GM21528 (cell line): Measurements from ENCODE around the gene CFLAR.
"Not testable (repeated sequence)": the region's sequence is repeated elsewhere in the genome, so short reads cannot be mapped to it uniquely, and the experiment has no call there.

ENCODE experiments used
- ATAC-seq: cut with Tn5 transposase; IDR thresholded peaks from one replicate; pipeline ENCODE4 v1.9.1; 2021; ENCODE audit warnings: mild to moderate bottlenecking, moderate library complexity; ENCODE audit not compliant: unreplicated experiment, low FRiP score

Gene CFLAR

DNA sequence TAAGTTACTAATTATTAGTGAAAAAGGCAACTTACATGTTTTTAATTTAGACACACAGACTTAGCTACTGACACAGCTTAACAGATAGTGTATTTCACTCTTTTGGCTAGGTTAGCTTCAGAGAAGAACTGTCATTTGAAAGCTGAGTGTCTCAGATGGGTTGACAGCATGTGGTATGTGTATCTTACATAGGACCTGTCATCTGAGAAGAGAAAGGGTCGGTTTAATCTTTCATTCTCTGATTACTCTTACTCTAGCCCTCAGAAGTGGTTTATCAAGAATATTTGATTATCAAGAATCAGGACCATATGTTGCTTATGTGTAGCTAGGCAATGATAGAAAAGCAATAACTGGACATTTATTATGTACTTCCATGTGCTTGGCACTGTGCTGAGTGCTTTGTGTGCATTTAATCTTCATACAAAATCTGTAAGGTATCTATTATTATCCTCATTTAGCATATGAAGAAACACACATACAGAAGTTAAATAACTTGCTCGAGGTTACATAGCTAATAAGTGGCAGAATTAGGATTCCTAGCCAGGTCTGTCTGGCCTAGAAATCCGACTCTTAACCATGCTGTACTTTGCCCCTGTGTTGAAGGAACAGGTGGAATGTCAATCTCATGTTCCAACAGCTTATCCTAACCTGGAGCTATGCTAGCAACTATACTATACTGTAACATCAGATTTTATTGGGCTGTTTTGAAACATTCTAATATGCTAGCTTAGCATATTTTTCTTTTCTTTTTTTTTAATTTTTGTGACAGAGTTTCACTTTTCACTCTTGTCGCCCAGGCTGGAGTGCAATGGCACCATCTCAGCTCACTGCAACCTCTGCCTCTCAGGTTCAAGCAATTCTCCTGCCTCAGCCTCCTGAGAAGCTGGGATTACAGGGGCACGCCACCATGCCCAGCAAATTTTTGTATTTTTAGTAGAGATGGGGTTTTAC, 28.4 kb downstream of the CFLAR start:
- no peak for ATAC-seq

DNA sequence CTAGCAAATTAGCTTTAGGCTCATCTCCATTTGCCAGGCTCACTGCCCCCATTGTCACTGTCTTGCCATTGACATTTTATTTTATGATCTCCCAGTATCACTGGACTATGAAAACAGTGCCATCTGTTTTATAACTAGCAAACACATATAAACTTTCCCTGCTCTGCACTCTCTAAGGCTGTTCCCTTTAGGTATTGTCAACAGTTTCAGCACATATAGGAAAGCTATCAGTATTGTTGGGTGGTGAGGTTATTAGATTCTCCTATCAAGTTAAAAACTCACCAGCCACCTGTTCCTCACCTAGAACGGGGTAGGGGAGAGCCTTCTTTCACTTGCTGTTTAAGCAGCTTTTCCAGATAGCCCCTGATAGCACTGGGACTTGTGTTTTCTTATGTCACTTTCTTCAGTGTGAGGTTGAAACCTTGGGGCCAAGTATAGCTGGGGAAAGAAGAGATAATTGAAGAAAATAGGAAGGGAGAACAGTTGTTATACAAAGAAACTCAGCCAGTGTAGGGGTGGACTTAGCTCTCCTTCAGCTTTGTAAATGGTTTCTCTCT, 32.5 kb downstream of the CFLAR start:
- no peak for ATAC-seq

DNA sequence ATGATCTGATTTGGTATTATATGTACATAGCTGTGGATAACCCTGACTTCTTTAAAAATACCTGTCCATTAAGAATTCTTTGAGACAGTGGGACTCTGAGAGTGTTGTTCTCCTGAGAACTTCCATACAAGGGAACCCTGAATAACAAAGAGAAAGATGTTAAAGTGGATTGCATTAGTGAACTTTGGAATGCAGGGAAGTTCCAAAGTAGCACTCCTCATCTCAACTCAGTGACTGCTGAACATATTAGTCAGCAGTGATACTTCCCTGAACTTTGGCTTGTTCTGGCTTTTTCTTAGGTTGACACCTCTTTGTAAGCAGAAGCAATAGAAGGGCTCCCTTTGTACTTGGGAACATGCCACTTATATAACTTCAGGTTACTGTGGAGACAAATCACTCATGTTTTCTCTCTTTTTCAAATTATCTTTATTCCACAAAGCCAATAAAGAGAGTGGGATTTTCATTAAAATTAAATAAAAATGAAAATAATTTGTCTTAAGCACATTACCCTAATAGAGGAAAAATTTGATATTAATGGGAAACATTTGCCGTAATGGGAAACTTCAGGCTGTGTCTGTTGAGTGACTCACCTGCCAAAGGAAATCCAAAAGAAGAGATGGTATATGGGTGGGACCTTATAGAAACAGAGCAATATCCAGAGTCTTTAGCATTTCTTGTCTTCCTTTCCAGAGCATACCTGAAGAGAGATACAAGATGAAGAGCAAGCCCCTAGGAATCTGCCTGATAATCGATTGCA, 33.3 kb downstream of the CFLAR start:
- no peak for ATAC-seq

DNA sequence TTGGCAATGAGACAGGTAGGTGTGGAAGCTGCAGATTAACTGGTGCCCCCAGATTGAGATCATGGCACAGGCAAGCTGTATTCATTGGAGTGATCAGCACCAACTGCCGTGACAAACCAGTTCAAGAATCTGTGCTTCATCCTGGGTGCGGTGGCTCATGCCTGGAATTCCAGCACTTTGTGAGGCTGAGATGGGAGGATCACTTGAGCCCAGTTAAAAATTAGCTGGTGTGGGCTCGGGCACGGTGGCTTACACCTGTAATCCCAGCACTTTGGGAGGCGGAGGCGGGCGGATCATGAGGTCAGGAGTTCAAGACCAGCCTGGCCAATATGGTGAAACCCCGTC, 33.8 kb downstream of the CFLAR start:
- not testable (repeated sequence) for ATAC-seq

DNA sequence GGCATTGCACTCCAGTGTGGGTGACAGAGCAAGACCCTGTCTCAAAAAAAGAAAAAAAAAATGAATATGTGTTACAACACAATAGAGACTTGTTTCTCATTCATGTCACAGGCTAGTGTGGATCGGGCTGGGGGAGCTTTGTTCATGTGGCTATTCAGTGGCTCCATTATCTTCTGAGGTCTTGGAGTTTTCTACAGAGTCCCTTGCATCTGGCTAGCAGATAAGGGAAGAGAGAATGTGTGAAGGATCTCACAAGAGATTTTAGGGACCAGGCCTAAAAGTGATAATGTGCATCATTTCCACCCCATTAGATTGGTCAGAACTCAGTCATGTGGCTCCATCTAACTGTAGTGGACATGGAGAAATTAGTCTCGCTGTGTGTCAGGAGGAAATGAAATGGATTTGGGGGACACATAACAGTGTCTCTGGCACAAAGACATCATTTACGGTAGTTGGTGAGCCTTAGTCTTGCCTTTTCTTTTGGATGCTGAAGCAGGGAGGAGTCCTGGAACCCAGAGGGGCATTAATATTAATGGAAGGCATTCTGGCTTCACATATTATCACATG, 34.6 kb downstream of the CFLAR start:
- no peak for ATAC-seq

DNA sequence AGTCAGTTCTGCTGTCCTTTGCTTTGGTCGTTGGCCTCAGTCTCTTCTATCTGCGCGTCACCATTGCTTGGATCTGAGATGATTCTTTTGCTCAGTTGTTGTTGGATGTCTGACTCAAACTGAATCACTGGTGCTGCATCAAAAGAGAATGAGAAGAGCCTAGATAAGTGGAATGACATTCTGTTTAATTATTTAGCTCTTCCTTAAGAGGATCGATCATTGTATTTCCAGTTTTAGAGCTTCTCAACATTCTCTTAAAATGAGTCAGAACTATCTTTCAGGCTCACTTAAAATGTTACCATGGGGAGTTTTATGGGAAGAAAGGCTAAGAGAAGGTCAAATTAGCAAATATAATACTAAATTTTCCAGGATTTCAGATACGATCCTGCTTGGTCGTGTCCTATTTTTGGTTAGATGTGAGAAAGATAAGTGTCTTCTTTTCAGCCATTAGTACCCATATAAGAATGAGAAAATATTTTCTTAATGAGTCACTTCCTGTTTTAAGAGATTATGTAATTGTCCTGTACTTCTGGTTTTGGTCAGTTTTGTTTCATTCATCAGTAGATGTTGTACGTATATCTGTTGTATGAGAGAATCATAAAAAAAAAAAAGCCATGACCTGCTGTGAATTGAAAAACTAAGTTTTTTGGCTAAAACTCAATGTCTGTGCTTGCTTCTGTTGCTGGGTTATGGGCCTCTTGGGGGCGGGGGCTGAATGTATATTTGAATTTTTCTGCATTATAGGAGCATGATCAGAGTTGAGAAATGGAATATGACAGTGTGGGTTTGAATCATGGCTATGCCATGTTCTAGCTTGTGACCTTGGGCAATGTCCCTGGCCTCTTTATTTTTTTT, 35.4 kb downstream of the CFLAR start:
- ATAC-seq = peak; percentile 86

DNA sequence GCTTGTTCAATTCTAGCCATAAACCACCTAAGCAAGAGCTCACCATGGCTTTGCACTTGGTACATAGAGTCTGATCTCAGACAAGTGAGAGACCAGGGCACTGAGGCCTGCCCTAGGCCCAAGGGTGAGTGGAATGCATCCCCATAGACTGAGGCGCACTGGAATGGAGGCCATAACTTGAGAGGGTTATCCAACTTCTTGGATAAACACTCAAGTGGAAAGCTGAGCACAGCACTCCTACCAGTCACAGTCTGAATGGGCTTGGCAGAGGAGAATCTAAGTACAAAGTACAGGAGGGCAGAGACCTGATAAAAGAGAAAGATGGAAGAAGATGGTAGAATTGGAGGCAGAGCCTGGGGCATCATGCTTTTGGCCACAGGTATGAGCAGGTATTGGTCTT, 36.6 kb downstream of the CFLAR start:
- no peak for ATAC-seq

DNA sequence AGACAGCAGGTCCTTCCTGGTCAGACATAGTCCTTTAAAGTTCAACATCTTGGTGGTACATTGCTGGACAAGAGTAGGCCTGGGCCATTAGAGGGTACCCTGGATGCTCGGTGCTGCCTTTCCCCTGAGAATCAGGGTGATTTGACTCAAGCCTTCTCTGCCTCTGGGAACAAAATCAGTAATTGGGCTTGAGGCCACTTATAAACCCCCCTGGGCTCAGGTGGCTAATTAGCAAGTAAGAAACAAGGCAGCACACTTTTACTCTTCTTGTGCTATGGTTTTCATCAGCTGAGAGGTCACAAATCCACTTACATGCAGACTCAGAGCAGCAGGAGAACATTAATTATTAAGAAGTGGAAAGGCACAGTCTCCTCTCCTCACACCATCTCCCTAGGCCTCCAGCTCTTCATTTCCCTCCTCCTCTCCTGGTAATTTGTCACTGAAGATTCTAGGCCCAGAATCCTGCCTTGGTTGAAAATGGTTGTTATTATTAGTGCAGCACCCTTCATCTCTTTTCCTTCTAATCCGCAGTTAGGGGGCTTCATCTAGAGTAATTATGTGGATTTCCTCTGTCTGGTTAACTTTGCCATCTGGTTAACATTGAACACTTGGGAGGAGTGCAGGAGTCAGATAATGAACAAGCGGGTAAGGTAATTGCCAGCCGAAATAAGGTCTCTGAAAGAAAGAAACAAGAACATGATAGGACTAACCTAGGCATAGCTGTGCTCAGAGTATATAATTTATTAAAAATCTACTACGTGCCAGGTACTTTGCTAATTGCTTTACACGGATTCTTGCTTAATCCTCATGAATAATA, 37.2 kb downstream of the CFLAR start:
- ATAC-seq = no peak

DNA sequence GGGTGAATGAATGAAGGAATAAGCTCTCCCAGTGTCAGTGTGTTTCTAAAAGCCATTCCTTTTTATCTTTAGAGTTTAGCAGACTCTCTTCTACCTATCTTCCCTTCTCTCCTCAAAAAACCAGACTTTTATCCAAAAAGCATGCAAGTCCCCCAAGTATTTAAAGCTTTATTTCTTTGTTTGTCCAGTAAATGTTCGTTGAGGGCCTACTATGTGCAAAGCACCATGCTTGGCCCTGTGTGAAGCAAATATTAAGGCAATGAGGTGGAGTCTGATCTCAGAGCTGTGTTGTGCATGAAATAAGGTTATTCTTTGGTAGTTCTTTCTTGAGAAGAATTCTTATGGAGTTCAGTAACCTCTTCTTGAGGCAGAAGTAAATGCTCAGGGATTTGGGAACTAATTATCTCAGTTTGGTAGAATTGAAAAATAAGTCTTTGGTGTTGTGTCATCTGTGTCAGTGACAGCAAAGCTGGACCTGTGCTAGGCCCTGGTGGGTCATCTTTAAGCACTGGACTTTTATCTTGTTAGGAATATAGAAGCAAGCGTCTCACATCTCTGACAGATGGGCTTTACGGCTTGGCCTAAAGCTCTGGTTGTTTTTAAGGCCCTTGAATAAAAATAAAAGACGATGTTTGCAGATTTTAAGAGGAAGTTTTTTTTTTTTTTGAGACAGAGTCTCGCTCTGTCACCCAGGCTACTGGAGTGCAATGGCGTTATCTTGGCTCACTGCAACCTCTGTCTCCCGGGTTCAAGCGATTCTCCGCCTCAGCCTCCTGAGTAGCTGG, 38.8 kb downstream of the CFLAR start:
- ATAC-seq = no peak

DNA sequence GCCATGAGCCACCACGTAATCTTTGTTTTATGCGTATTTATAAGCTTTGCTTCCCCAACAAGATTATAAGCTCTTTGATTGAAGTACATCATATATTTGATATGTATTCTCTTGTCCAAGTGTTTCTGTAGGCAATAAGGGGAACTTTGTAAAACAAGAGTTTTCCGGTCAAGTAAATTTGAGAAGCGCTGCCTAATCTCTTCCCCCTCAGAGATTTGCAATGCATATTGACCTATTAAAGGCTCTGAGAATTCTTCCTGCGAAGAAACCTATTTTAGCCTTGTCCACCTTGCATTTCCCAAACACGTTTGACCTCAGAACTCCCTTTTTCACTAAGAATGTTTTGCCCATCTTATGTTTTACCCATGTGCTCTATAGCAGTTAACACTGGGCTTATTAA, 40.1 kb downstream of the CFLAR start:
- no peak for ATAC-seq

DNA sequence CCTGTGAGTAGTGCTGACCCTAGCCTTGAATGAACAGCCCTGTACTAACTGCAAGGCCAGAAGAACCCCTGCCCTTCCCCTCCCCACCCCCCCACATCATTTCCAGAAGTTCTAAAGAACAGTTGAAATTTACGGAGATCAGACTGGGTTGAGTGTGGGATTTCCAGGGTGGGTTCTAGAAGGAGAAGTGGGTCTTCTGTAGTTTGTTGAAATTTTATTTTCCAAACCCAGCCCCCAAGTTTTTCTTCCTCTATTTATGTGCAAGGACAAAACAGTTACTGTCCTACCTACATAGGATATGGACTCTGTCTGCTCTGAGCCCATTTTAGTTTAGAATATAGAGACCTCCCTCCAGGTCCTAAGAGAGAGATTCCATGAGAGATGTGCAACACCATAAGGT, 40.7 kb downstream of the CFLAR start:
- ATAC-seq = no peak

DNA sequence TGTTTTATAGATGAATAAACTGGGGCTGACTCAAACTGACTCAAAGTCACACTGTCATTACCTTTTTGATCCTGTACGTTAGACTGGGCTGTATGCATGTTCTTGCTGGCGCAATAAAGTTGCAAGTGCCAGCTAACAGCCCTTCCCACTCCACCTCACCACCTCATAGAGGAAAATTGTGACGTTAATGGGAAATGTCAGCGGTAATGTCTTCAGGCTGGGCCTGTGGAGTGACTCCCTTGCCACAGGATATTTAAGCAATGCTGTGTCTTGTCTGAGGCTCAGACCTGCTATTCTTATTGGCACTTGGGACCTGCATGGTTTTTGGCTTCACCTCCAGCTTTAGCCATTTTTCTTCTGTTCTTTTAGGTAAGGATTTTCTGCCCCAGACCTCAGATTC, 41.7 kb downstream of the CFLAR start:
- peak; percentile 26 for ATAC-seq

DNA sequence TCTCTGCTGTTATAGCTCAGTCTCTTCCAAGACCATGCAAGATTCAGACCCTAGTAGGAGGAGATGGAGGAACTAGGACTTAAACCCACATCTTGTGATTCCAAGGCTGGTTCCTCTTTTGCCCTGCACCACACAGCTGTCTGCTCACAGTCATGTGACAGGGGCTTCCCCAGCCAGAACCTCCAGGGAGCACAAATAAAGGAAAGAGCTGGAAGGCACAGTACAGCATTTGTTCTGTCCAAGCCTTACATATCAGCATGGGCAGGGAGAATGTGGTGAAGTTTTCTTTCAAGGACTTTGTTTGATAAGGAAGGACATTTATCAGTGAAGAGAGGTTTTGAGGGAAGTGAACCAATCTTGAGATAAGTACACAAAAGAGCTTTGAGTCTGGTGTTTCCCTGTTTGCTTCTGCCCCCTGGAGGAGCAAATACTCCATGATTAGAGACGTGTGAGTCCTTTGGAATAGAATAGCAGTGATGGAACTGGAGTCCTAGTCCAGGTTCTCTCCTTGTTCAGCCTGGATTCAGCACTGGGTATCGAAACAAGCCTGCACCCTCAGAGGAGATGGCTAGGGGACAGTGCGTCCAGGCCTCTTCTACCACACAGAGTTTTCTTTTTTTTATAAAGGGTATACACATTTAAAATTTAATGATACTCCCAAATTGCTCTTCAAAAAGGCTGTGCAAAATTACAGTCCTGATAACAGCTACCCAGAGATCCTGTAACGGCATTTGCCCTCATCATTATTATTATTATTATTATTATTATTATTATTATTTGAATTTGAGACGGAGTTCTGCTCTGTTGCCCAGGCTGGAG, 42.4 kb downstream of the CFLAR start:
- peak; percentile 91 for ATAC-seq

DNA sequence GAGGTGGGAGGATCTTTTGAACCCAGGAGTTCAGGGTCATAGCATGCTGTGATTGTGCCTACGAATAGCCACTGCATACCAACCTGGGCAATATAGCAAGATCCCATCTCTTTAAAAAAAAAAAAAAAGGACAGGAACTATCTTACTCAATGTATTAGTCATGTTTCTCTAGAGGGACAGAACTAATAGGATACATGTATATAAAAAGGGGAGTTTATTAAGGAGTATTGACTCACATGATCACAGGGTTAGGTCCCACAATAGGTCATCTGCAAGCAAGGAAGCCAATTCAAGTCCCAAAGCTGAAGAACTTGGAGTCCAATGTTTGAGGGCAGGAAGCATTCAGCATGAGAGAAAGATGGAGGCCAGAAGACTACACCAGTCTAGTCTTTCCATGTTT, 48.2 kb downstream of the CFLAR start:
- ATAC-seq = no peak

DNA sequence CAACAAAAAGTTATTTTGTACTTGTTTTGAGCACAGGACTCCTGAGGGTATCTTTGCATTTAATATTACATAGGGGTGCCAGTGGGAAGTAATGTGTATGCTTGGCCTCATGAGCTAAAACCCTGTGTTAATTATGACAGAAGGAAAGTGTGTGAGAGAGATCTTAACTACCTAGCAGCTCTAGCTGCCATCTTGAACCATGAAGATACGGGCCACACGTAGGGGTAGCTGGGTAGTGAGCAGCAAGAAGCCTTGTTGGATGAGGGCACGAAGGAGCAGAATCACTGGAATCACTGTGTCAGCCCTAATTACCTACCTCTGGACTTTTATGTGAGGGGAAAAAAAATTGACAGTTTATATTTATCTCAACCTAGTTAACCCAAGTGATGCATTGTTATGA, 51.6 kb downstream of the CFLAR start:
- ATAC-seq = no peak

DNA sequence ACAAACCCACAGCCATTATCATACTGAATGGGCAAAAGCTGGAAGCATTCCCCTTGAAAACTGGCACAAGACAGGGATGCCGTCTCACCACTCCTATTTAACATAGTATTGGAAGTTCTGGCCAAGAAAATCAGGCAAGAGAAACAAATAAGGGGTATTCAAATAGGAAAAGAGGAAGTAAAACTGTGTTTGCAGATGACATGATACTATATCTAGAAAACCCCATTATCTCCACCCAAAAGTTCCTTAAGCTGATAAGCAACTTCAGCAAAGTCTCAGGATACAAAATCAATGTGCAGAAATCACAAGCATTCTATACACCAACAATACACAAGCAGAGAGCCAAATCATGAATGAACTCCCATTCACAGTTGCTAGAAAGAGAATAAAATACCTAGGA, 52.5 kb downstream of the CFLAR start:
- ATAC-seq = not testable (repeated sequence)

DNA sequence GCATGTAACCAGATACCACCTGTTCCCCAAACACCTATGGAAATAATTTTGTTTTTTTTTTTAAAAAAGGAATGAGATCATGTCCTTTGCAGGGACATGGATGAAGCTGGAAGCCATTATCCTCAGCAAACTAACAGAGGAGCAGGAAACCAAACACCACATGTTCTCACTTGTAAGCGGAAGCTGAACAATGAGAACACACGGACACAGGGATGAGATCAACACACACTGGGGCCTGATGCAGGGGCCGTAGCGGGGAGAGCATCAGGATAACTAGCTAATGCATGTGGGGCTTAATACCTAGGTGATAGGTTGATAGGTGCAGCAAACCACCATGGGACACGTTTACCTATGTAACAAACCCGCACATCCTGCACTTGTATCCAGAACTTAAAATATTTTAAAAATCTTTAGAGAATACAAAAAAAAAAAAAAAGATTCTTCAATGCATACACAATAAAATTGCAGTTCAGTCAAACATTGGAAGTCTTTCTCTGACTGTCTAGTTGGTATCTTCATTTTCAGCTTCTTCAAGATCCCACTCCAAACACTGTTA, 55.4 kb downstream of the CFLAR start:
- no peak for ATAC-seq

DNA sequence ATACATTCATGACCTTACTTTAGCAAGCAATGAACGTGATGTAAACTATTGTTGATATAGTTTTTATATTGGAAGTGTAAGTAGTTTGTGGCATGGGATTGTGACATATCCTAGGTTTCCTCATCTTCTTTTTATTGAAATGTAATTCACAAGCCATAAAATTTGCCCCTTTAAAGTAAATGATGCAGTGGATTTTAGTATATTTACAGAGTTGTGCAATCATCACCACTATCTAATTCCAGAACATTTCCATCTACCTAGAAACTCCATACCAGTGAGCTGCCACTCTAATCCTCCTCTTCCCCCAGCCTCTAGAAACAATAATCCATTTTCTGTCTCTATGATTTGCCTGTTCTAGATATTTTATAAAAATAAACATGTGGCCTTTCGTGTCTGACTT, 56.3 kb downstream of the CFLAR start:
- no peak for ATAC-seq
